A673 (cell line): ENCODE results near the gene EPHA6. TPM values are rescaled to one million over a fixed set of nuclear protein-coding genes. Genes with fewer than 3 reads are reported as not detected.

Experiments used
- BruUV-seq: library from RNA; stranded (reverse); fragments of 400-500 nt; replicated peaks from 2 replicates; lab custom pipeline; 2021; lab: Mats Ljungman, UMichigan
- CTCF ChIA-PET: fragments of 300-600 bp; sonication (Branson Sonifier 250); formaldehyde crosslinking; loops from one replicate; lab custom pipeline; 2022; ENCODE audit warnings: antibody characterized with exemption; lab: Charles Lee
- POLR2A ChIA-PET: fragments of 300-600 bp; sonication (Branson Sonifier 250); formaldehyde crosslinking; loops from one replicate; lab custom pipeline; 2022; ENCODE audit warnings: antibody characterized with exemption; ENCODE audit not compliant: low non-redundant PET; lab: Charles Lee
- DNase-seq: peaks from one replicate; pipeline ENCODE4 v3.0.0-alpha.2; 2015; ENCODE audit warnings: low spot score
- H3K27ac ChIP-seq: fragments of 200-600 bp; sonication (generic); 2 replicates; pipeline ENCODE4 v1.5.1; 2016; ENCODE audit warnings: mixed run types, low read depth, mild to moderate bottlenecking, mixed read lengths, antibody characterized with exemption, low read length; ENCODE audit not compliant: poor library complexity, severe bottlenecking
- H3K27me3 ChIP-seq: fragments of 200-600 bp; sonication (generic); replicated peaks from 2 replicates; pipeline ENCODE4 v1.6.1; 2017; ENCODE audit warnings: mixed run types, low read depth, mild to moderate bottlenecking, mixed read lengths, antibody characterized with exemption, low read length; ENCODE audit not compliant: insufficient read depth, poor library complexity
- H3K36me3 ChIP-seq: fragments of 200-600 bp; sonication (generic); 2 replicates; pipeline ENCODE4 v1.6.1; 2016; ENCODE audit warnings: mixed run types, mild to moderate bottlenecking, mixed read lengths, antibody characterized with exemption, low read length; ENCODE audit not compliant: insufficient read depth, poor library complexity, severe bottlenecking
- H3K4me1 ChIP-seq: fragments of 200-600 bp; sonication (generic); 2 replicates; pipeline ENCODE4 v1.6.1; 2017; ENCODE audit warnings: mixed run types, mild to moderate bottlenecking, mixed read lengths, antibody characterized with exemption, low read length; ENCODE audit not compliant: insufficient read depth, poor library complexity, severe bottlenecking
- H3K4me3 ChIP-seq: fragments of 200-600 bp; sonication (generic); 2 replicates; pipeline ENCODE4 v1.5.1; 2016; ENCODE audit warnings: low read depth, mixed run types, mild to moderate bottlenecking, mixed read lengths, low read length; ENCODE audit not compliant: poor library complexity, severe bottlenecking
- H3K9me3 ChIP-seq: fragments of 200-600 bp; sonication (generic); 2 replicates; pipeline ENCODE4 v1.6.1; 2016; ENCODE audit warnings: mixed run types, low read depth, mild to moderate bottlenecking, mixed read lengths, antibody characterized with exemption, low read length; ENCODE audit not compliant: poor library complexity, severe bottlenecking
- CTCF ChIP-seq: fragments of 300-800, 200-600 bp; sonication (generic); conservative IDR thresholded peaks from 2 replicates; pipeline ENCODE4 v1.5.1; 2017; ENCODE audit warnings: low read depth, mild to moderate bottlenecking, antibody characterized with exemption, low read length, moderate library complexity, mixed read lengths
- EZH2 ChIP-seq: fragments of 200-600 bp; sonication (generic); IDR thresholded peaks from 2 replicates; pipeline ENCODE4 v1.6.1; 2017; ENCODE audit warnings: borderline replicate concordance, low read depth, mild to moderate bottlenecking, mixed read lengths, antibody characterized with exemption, low read length; ENCODE audit not compliant: poor library complexity, severe bottlenecking
- intact Hi-C: fragments of 100-400 bp; cut with micrococcal nuclease; formaldehyde crosslinking; loops from one replicate; pipeline ENCODE4 v1.10.0; 2022; ENCODE audit not compliant: unreplicated experiment
- total RNA-seq: library from RNA; stranded (reverse); gene quantifications from 2 replicates; pipeline ENCODE4 v1.2.3, GENCODE V29; 2021

EPHA6 gene
- total RNA-seq, 1 experiment from 2014 or later: not detected

GRCh38 chr3:97301114-97301513, 486.7 kb downstream of the EPHA6 start:
- no peak overlapping the region for H3K27ac ChIP-seq
- peaks cover 9% of the 10 kb centered on the region for H3K9me3 ChIP-seq
- no peaks in the 10 kb centered on the region for H3K36me3 ChIP-seq
- CTCF ChIA-PET: interaction anchor here (0.7 kb wide), 1 partner anchor 18 kb away, joined by 3 read pairs; no protein-coding TSS in a partner anchor
- no peak overlapping the region for H3K4me3 ChIP-seq
- POLR2A ChIA-PET: no interaction called here
- no peak for DNase-seq
- no TSS peak for BruUV-seq
- no peaks in the 10 kb centered on the region for H3K27me3 ChIP-seq
- no peaks in the 10 kb centered on the region for H3K4me1 ChIP-seq
- intact Hi-C loops: no loop called here
- TF ChIP-seq CTCF: no peak
- no peak for TF ChIP-seq EZH2

- Histone ChIP-seq H3K4me1 (no peaks in the 10 kb centered on the region), H3K4me3 (no peak overlapping the region), H3K9me3 (no peaks in the 10 kb centered on the region), H3K27me3 (no peaks in the 10 kb centered on the region), H3K27ac (no peak overlapping the region), H3K36me3 (no peaks in the 10 kb centered on the region)
- POLR2A ChIA-PET: no interaction called here
- intact Hi-C loops: no loop called here
- CTCF ChIA-PET: no interaction called here
- DNase-seq: no peak
- BruUV-seq: no TSS peak
- TF ChIP-seq EZH2 (no peak), CTCF (no peak)
Observed at GRCh38 chr3:97306226-97306625, 491.8 kb downstream of the EPHA6 start.

GRCh38 chr3:97338375-97338774, 524.0 kb downstream of the EPHA6 start:
- Histone ChIP-seq H3K9me3 (peaks cover 5% of the 10 kb centered on the region), H3K4me3 (no peak overlapping the region), H3K27me3 (no peaks in the 10 kb centered on the region), H3K36me3 (no peaks in the 10 kb centered on the region), H3K4me1 (no peaks in the 10 kb centered on the region), H3K27ac (no peak overlapping the region)
- DNase-seq: no peak
- TF ChIP-seq CTCF (no peak), EZH2 (no peak)
- no TSS peak for BruUV-seq
- POLR2A ChIA-PET: no interaction called here
- intact Hi-C loops: no loop called here
- CTCF ChIA-PET: no interaction called here
